GM12801 (cell line): ENCODE results near the gene GPR152.

Experiments
- TF ChIP-seq, protein P1 (sequence below): IDR thresholded peaks from one replicate; pipeline ENCODE4 v1.5.1; 2011; ENCODE audit warnings: control low read depth; ENCODE audit not compliant: insufficient read length; ENCODE audit errors: extremely low read depth

GPR152 gene

DNA sequence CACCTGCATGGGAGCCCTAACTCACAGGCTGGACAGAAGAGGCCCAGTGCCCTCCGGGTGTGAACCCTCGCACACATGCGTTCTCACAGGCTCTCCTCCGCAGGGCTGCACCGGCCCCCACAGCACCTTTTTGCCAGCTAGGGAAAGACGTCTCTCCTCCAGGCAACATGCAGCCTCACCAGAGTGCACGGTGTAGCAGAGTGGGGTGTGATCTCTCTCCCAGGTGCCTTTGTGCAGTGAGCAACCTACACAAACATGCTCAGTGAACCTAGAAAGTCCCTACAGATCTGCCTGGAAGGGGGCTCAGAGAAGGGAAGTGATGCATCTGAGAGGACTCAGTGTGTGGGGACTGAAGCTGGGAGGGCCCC, 40.8 kb downstream of the GPR152 start:
- TF ChIP-seq, protein P1, sequence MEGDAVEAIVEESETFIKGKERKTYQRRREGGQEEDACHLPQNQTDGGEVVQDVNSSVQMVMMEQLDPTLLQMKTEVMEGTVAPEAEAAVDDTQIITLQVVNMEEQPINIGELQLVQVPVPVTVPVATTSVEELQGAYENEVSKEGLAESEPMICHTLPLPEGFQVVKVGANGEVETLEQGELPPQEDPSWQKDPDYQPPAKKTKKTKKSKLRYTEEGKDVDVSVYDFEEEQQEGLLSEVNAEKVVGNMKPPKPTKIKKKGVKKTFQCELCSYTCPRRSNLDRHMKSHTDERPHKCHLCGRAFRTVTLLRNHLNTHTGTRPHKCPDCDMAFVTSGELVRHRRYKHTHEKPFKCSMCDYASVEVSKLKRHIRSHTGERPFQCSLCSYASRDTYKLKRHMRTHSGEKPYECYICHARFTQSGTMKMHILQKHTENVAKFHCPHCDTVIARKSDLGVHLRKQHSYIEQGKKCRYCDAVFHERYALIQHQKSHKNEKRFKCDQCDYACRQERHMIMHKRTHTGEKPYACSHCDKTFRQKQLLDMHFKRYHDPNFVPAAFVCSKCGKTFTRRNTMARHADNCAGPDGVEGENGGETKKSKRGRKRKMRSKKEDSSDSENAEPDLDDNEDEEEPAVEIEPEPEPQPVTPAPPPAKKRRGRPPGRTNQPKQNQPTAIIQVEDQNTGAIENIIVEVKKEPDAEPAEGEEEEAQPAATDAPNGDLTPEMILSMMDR, result no peak

DNA sequence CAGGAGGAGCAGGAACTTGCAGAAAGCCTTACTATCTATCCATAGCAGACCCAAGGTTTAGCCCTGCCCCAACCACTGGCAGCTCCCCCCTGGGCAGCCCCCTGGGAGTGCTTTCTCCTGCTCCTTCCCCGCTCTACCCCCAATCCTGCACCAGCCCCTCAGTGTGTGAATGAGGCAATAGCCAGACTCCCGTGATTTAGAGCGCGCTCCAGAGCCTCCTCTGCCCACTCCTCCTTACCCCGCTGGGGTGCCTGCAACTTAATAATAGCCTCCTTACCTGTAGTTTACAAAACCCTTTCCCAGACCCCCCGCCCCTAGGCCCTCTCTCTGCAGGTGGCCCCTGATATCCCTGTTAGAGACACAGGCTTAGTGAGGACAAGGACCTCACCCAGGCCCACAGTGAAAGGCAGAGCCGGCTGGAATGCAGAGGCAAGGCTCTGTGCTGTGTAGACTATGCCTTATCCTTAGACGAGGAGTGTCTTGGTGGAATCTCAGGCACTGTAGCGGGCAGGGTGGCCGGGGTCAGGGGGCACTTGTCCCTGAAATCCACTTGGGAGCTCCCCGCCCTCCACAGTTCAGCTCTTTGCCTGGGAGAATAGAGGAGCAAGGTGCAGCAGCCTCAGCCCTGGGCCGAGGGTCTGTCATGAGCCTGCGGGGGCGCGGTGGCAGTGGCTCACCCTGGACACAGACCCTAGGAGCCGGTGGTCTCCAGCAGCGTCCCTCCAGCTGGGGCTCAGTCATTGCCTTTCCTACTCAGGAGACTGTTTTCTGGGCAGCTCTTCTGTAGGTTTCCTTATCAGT, 41.3 kb downstream of the GPR152 start:
- TF ChIP-seq, protein P1, result no peak

DNA sequence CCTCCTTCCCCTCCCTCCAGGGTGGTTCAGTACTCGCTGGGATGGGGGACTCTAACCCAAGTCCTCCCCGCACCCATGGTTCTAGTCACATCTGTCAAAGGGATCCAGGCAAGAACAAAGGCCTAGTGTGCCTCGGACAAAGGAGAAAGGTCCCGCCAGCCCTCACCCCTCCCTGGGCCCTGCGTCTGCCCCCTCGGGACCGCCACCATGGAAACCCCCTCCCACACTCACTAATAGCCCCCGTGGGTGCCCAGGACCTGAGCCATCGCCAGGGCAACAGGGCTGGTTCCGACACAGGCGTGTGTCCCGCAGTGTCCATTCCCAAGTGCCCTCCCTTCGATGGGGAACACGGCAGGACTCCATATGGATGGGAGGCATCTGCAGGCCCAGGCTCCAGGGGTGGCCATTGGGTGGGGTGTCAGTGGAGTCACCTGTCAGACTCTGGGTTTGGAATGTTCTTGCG, 42.1 kb downstream of the GPR152 start:
- TF ChIP-seq, protein P1, result no peak

DNA sequence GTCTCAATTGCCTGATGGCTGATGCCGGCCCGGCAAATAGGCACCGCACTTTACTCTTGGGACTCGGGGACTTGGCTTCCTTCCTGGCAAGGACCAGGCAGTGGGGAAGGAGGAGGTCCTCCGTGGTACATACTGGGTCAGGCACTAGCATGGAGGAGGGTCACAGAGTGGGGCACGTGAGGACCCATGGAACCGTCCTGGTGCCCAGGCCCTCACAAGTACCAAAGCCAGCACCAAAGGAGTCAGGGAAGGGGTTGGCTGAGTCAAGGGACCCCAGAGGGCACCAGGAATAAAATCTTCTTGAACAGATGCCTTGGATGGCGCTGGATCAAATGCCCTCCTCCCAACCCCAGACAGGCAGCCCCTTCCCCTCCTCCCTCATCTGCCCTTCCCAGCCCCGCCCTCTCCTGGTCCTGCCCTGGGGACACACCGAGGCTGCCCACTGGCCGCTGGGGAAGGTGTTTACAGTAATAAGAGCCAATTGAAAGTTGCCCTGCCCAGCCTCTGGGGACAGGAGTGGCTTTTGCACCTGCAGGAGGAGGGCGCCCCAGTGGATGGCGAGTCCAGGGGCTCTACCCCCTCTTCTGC, 42.7 kb downstream of the GPR152 start:
- TF ChIP-seq, protein P1, result no peak

DNA sequence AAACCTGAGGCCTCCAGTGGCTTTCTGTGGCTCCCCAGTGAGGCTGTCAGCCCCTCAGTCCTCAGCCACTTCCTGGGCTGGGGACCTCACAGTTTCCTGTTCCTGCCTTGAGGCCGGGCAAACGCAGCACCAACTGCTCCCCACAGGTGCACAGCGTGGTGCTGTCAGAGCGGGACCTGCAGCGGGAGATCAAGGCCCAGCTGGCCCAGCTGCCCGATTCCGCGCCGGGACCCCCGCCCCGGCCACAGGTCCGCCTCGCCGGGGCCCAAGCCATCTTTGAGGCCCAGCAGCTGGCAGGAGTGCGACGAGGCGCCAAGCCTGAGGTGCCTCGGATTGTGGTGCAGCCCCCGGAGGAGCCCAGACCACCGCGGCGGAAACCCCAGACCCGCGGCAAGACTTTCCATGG, 43.3 kb downstream of the GPR152 start:
- TF ChIP-seq, protein P1, result no peak

DNA sequence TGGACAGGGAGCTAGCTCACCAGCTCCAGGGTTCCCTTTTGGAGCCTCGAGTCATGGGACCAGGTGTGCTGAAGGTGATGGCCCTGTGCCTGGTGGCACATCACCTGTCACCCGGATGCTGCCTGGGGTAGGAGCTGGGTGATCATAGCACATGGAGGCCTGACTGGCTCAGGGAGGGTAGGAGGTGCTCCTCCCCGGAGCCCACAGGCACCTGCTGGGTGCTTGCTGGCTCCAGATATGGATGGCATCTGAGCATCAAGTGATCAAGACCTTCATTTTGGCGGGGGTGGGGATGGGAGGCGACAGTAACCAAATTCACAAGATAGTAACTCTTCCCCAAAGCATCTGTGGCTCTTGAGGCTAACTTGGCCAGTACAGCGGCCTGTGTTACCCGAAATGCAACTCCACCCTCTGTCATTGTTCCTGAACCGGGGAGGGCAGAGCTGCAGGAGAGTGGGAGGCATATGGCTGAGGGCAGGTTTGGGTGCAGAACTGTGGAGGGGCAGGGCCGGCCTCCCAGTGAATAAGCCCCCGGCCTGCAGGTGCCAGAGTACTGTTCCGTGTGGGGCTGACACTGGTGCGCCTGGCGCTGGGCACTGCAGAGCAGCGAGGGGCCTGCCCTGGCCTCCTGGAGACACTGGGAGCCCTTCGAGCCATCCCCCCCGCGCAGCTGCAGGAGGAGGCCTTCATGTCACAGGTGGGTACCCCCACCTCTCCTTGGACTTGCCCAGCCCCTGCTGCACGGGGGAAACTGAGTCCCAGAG, 43.9 kb downstream of the GPR152 start:
- TF ChIP-seq, protein P1, result no peak

DNA sequence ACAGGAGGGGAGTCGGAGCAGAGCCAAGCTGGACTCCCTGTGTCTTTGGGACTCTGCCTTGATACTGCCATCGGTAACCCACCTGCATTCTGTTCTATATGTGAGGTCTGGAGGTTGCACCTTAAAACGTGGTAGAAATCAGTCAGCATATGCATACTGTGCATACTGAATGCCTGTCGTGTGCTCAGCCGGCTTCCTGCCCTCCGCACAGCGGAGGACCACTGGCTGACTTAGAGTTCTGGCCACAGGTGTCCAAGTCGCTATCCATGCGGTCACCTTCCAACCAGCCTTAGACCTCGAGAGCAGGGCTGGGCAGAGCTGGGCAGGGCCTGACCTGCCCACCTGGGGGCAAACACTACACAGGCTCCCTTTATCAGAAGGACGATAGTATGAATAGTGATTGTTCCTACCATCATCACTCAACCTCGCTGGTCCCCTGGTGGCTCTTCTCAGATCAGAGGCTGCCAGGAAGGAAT, 44.8 kb downstream of the GPR152 start:
- TF ChIP-seq, protein P1, result no peak
